ENCODE data around the gene IL6. TPM values are rescaled to one million over a fixed set of nuclear protein-coding genes. Genes with fewer than 3 reads are reported as not detected.
"Not testable (repeated sequence)": the region's sequence is repeated elsewhere in the genome, so short reads cannot be mapped to it uniquely, and the experiment has no call there.

The IL6 gene
- total RNA-seq, 2 donors from 2014 or later: 0.99 to 2.9 TPM

DNA sequence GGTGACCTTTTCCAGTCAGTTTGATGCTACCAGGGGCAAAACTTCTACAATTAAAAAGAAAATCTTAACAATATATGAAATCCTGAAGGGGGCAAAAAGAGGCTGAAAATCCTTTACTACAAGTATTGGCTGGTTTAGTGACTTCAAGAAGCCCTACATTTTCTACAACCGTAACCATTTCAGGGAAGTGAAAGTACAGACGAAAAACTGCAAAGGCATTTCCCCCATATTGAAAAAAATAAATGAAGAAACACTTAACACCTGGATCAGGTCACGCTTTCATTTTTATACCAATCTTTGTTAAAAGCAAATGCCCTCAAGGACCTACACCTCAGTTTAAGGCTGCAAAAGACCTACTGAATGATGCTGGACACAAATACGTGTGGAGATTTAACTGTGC is 38.6 kb downstream of the IL6 start:
- no peak overlapping the region for H3K4me3 ChIP-seq
- no peaks in the 10 kb centered on the region for H3K9me3 ChIP-seq
- no peak for TF ChIP-seq POLR2A (IDR thresholded peaks at IDR 0.05)
- no peak for TF ChIP-seq CTCF (IDR thresholded peaks at IDR 0.05)
- WGBS, 2 donors: 66 to 71% methylated on average over 4 of the region's 4 CpGs
- no peaks in the 10 kb centered on the region for H3K4me1 ChIP-seq
- no peaks in the 10 kb centered on the region for H3K27me3 ChIP-seq
- DNase-seq (no peak), ATAC-seq (no peak)
- H3K36me3 ChIP-seq (replicated peaks in 1 of 2; ENCODE audit: insufficient read depth in 1 of 2, low read depth in 2 of 2): no peaks in the 10 kb centered on the region
- H3K27ac ChIP-seq: no peak overlapping the region
- intact Hi-C loops (cut with DNase I): no loop called here

- H3K27me3 ChIP-seq: no peaks in the 10 kb centered on the region
- no peak overlapping the region for H3K4me3 ChIP-seq
- WGBS, 2 donors: 89 to 92% methylated on average over 1 of the region's 1 CpG
- TF ChIP-seq CTCF (IDR thresholded peaks at IDR 0.05) (no peak), POLR2A (IDR thresholded peaks at IDR 0.05) (no peak)
- H3K27ac ChIP-seq: no peak overlapping the region
- intact Hi-C loops (cut with DNase I): no loop called here
- DNase-seq: no peak
- no peaks in the 10 kb centered on the region for H3K4me1 ChIP-seq
- no peaks in the 10 kb centered on the region for H3K36me3 ChIP-seq (replicated peaks in 1 of 2; ENCODE audit: insufficient read depth in 1 of 2, low read depth in 2 of 2)
- no peaks in the 10 kb centered on the region for H3K9me3 ChIP-seq
- ATAC-seq: no peak
These were observed 44.3 kb downstream of the IL6 start for GRCh38 chr7:22771194-22771871.

DNA sequence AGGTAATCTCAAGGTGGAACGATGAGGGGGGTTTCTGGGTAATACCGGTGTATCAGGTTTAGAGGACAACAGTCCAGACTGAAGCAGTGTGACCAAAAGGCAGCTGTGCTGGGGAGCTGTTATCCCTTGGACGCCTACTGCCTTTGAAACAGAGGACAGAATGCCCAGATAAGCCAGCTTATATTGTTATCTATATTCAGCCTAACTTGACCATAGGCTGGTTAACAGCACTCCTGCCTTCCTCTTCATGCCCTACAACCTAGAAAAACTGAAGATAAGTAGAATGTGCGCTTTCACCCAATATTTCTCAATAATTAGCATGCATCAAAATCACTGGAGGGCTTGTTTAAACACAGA is 44.9 kb downstream of the IL6 start:
- no peak for DNase-seq

GRCh38 chr7:22772885-22773284 is 45.9 kb downstream of the IL6 start:
- no peaks in the 10 kb centered on the region for H3K36me3 ChIP-seq (replicated peaks in 1 of 2; ENCODE audit: insufficient read depth in 1 of 2, low read depth in 2 of 2)
- 51 to 61% methylated on average over 4 of the region's 4 CpGs for WGBS, 2 donors
- H3K4me3 ChIP-seq: no peak overlapping the region
- no peak for TF ChIP-seq POLR2A (IDR thresholded peaks at IDR 0.05)
- no peak for ATAC-seq
- no peaks in the 10 kb centered on the region for H3K27me3 ChIP-seq
- no peak overlapping the region for H3K27ac ChIP-seq
- DNase-seq: no peak
- H3K4me1 ChIP-seq: no peaks in the 10 kb centered on the region
- intact Hi-C loops (cut with DNase I): no loop called here
- no peaks in the 10 kb centered on the region for H3K9me3 ChIP-seq

More for the DNA sequence above, 44.9 kb downstream of the IL6 start:
- no peak overlapping the region for H3K4me3 ChIP-seq
- intact Hi-C loops (cut with DNase I): no loop called here
- H3K36me3 ChIP-seq (replicated peaks in 1 of 2; ENCODE audit: insufficient read depth in 1 of 2, low read depth in 2 of 2): no peaks in the 10 kb centered on the region
- WGBS, 2 donors: 53 to 61% methylated on average over 4 of the region's 4 CpGs
- H3K4me1 ChIP-seq: no peaks in the 10 kb centered on the region
- no peak for ATAC-seq
- H3K9me3 ChIP-seq: no peaks in the 10 kb centered on the region
- no peaks in the 10 kb centered on the region for H3K27me3 ChIP-seq
- H3K27ac ChIP-seq: no peak overlapping the region
- TF ChIP-seq POLR2A (IDR thresholded peaks at IDR 0.05) (no peak), CTCF (IDR thresholded peaks at IDR 0.05) (no peak)

DNA sequence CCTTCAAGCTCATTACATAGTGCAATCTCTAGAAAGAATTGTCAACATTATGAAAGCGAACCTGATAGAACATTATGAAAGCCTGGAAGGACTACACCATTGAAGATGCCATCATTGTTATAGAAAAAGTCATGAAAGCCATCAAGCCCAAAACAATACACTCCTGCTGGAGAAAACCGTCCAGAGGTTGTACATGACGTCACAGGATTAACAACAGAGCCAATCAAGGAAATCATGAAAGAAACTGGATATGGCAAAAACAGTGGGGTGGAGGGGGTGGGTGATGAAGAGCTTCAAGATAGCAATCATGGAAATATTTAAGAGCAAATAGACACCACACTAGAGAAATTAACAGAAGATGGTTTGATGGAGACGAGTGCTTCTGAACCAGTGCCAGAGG is 50.0 kb downstream of the IL6 start:
- H3K4me3 ChIP-seq: no peak overlapping the region

GRCh38 chr7:22779730-22780323 is 52.8 kb downstream of the IL6 start:
- WGBS, 2 donors: 58 to 71% methylated on average over 4 of the region's 4 CpGs
- H3K9me3 ChIP-seq; H3K27me3 ChIP-seq; H3K27ac ChIP-seq; ATAC-seq; H3K36me3 ChIP-seq (replicated peaks in 1 of 2; ENCODE audit: insufficient read depth in 1 of 2, low read depth in 2 of 2); DNase-seq; H3K4me1 ChIP-seq; H3K4me3 ChIP-seq; intact Hi-C loops (cut with DNase I): not testable (repeated sequence)

More for the DNA sequence above, 50.0 kb downstream of the IL6 start:
- Histone ChIP-seq H3K9me3 (no peaks in the 10 kb centered on the region), H3K36me3 (replicated peaks in 1 of 2; ENCODE audit: insufficient read depth in 1 of 2, low read depth in 2 of 2) (no peaks in the 10 kb centered on the region), H3K27ac (no peak overlapping the region), H3K27me3 (no peaks in the 10 kb centered on the region), H3K4me1 (no peaks in the 10 kb centered on the region)
- DNase-seq (no peak), ATAC-seq (no peak)
- 68 to 79% methylated on average over 4 of the region's 4 CpGs for WGBS, 2 donors
- TF ChIP-seq POLR2A (IDR thresholded peaks at IDR 0.05): no peak
- no peak for TF ChIP-seq CTCF (IDR thresholded peaks at IDR 0.05)
- intact Hi-C loops (cut with DNase I): no loop called here

Data from body of pancreas (tissue), 4 donors.